ENCODE data around the gene TMEM175. TPM values are rescaled to one million over a fixed set of nuclear protein-coding genes. Genes with fewer than 3 reads are reported as not detected.

TMEM175 gene
- total RNA-seq, 3 donors from 2014 or later = 26.2 to 32.2 (median 28.2) TPM

GRCh38 chr4:953574-953915, 21.3 kb downstream of the TMEM175 start:
- Histone ChIP-seq H3K27ac (no peak overlapping the region), H3K27me3 (no peaks in the 10 kb centered on the region), H3K4me1 (no peaks in the 10 kb centered on the region), H3K36me3 (peaks cover 3% of the 10 kb centered on the region), H3K9me3 (no peaks in the 10 kb centered on the region), H3K4me3 (no peak overlapping the region)
- intact Hi-C loops (cut with DNase I; ENCODE audit: low total_unique reads) = no loop called here
- TF ChIP-seq CTCF (IDR thresholded peaks at IDR 0.05) = no peak
- peak in 1 of 2 donors; percentile 30 for DNase-seq (ENCODE audit: low spot score in 2 of 2)

GRCh38 chr4:954211-955020, 22.2 kb downstream of the TMEM175 start:
- Histone ChIP-seq H3K4me3 (no peak overlapping the region), H3K9me3 (no peaks in the 10 kb centered on the region), H3K27ac (no peak overlapping the region), H3K36me3 (peaks cover 6% of the 10 kb centered on the region), H3K27me3 (no peaks in the 10 kb centered on the region), H3K4me1 (no peaks in the 10 kb centered on the region)
- DNase-seq (ENCODE audit: low spot score in 2 of 2) = no peak
- intact Hi-C loops (cut with DNase I; ENCODE audit: low total_unique reads) = no loop called here
- TF ChIP-seq POLR2A (IDR thresholded peaks at IDR 0.05) (no peak), CTCF (IDR thresholded peaks at IDR 0.05) (no peak), POLR2AphosphoS5 (IDR thresholded peaks at IDR 0.05) (no peak)

GRCh38 chr4:955161-955921, 23.1 kb downstream of the TMEM175 start:
- Histone ChIP-seq H3K36me3 (peaks cover 6% of the 10 kb centered on the region), H3K4me1 (no peaks in the 10 kb centered on the region), H3K27ac (no peak overlapping the region), H3K9me3 (no peaks in the 10 kb centered on the region), H3K27me3 (no peaks in the 10 kb centered on the region), H3K4me3 (no peak overlapping the region)
- TF ChIP-seq CTCF (IDR thresholded peaks at IDR 0.05) = no peak
- TF ChIP-seq POLR2A (IDR thresholded peaks at IDR 0.05) = no peak
- peak in 1 of 2 donors; percentile 2 for DNase-seq (ENCODE audit: low spot score in 2 of 2)
- intact Hi-C loops (cut with DNase I; ENCODE audit: low total_unique reads) = no loop called here

- TF ChIP-seq POLR2AphosphoS5 (IDR thresholded peaks at IDR 0.05) = no peak
- TF ChIP-seq CTCF (IDR thresholded peaks at IDR 0.05) = no peak
- TF ChIP-seq POLR2A (IDR thresholded peaks at IDR 0.05) = no peak
- Histone ChIP-seq H3K36me3 (peaks cover 6% of the 10 kb centered on the region), H3K4me3 (no peak overlapping the region), H3K9me3 (no peaks in the 10 kb centered on the region), H3K4me1 (no peaks in the 10 kb centered on the region), H3K27ac (no peak overlapping the region), H3K27me3 (no peaks in the 10 kb centered on the region)
- no peak for DNase-seq (ENCODE audit: low spot score in 2 of 2)
- intact Hi-C loops (cut with DNase I; ENCODE audit: low total_unique reads) = no loop called here
Measured at GRCh38 chr4:955931-956381, 23.7 kb downstream of the TMEM175 start.

Data from breast epithelium (tissue), 4 donors.